ENCODE measurements around the gene PRLHR.

The PRLHR gene

GRCh38 chr10:118563373-118563890 lies 32.0 kb downstream of the PRLHR start:
- DNase-seq (ENCODE audit: low read depth), result no peak

GRCh38 chr10:118562851-118563250 lies 32.6 kb downstream of the PRLHR start:
- no peak for DNase-seq (ENCODE audit: low read depth)

GRCh38 chr10:118557946-118558345 lies 37.5 kb downstream of the PRLHR start:
- DNase-seq (ENCODE audit: low read depth), result no peak

GRCh38 chr10:118551535-118552100 lies 43.8 kb downstream of the PRLHR start:
- no peak for DNase-seq (ENCODE audit: low read depth)

- no peak for DNase-seq (ENCODE audit: low read depth)
These were observed 48.2 kb downstream of the PRLHR start for GRCh38 chr10:118547282-118547681.

- no peak for DNase-seq (ENCODE audit: low read depth)
These were observed 49.0 kb downstream of the PRLHR start for GRCh38 chr10:118546479-118546878.

- no peak for DNase-seq (ENCODE audit: low read depth)
These were observed 50.1 kb downstream of the PRLHR start for GRCh38 chr10:118545381-118545780.

- DNase-seq (ENCODE audit: low read depth), result no peak
These were observed 51.0 kb downstream of the PRLHR start for GRCh38 chr10:118544401-118544948.

- peak; percentile 4 for DNase-seq (ENCODE audit: low read depth)
These were observed 51.6 kb downstream of the PRLHR start for GRCh38 chr10:118543714-118544400.

- DNase-seq (ENCODE audit: low read depth), result no peak
These were observed 52.7 kb downstream of the PRLHR start for GRCh38 chr10:118542745-118543144.

GRCh38 chr10:118542205-118542604 lies 53.2 kb downstream of the PRLHR start:
- DNase-seq (ENCODE audit: low read depth), result no peak

GRCh38 chr10:118541718-118542117 lies 53.7 kb downstream of the PRLHR start:
- no peak for DNase-seq (ENCODE audit: low read depth)

Data from activated T-helper 1 cell treated with Interleukin-2 at 50 U/mL for 16 hours (primary cell).